GM19397 (cell line): ENCODE data around the gene EIF5AL1.
"Not testable (repeated sequence)": the region's sequence is repeated elsewhere in the genome, so short reads cannot be mapped to it uniquely, and the experiment has no call there.

Source experiments
- ATAC-seq: cut with Tn5 transposase; IDR thresholded peaks from one replicate; pipeline ENCODE4 v1.9.1; 2021; ENCODE audit warnings: mild to moderate bottlenecking, moderate library complexity; ENCODE audit not compliant: unreplicated experiment

The EIF5AL1 gene

DNA sequence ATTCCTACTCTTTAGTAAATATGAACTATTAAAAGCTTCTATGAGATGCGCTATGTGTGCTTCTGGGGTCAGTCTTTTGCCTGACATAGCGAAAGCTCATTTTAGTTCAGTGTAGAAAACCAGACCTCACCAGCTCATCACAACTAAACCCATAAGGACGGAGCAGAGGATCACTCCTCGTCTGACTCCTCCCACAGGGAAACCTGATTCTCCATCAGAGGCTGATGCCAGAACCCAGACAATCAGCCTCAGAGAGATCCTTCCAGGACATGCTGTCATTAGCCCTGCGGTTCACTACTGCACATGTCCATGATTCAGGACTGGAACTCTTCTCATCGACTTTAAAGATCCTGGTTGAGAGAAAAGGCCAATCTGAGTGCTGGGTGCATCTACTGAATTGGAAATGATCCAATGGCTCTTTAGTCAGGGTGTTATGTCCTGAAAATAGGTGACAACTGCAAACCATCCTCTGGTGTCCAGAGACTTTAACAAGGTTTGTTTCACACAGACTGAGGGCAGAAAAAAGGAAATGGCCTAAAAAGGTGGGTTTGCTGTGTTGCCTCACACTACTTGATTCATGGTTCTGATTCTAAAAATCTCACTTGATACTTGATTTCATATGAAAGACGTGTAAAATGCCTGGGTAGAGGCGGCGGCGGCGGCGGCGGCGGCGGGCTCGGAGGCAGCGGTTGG lies at the start of gene EIF5AL1:
EIF5AL1 (plus strand) TSS at position 643 of the 693 bp plus-strand sequence. CDS start 117 bp downstream, outside the sequence.
- not testable (repeated sequence) for ATAC-seq

DNA sequence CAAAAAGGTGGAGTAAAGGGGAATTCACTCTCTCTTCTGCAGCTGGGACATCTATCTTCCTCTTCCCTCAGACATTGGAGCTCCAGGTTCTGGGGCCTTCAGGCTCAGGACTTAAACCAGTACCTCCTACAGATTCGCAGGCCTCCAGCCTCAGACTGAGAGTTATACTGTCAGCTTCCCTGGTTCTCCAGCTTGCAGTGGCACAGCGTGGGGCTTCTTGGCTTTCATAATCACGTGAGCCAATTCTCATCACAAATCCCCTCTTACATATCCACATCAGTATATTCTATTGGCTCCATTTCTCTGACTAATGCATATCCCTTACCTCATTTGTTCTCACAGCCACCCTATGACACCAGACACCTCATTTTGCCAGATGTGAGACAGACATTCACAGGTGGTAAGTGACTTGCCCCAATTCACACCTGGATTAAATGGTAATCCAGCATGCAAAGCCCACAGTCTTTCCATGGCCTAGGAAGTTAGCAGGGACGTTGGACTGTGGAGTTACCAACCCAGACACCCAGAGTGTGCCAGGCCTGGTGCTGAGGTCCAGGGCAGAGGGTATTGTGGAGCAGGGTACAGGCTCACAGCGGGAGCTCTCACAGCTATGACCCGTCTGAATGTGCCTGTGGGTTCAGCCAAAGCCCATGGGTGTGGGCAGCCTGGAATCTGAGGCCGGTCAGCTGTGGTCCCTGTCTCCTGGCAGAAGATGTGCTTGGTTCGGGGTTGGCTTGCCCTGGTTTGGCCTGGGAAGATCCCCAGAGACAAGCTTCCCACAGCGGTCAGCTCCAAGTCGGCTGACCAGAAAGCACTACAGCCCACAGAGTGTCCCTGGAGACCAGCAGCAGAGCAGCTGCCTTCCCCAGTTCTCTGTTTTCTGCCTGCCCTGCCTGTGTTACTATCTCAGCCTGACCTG lies 48.5 kb upstream of the EIF5AL1 start:
- ATAC-seq: no peak

DNA sequence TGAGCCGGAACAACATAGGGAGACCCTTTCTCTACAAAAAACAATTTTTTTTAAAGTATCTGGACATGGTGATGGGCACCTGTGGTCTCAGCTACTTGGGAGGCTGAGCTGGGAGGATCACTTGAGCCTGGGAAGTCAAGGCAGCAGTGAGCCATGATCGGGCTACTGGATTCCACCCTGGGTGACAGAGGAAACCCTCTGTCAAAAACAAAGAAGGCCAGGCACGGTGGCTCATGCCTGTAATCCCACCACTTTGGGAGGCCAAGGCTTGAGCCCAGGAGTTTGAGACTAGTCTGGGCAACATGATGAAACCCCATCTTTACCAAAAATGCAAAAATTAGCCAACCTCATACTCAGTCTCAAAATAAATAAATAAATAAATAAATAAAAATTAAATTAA lies 47.0 kb upstream of the EIF5AL1 start:
- ATAC-seq: no peak

DNA sequence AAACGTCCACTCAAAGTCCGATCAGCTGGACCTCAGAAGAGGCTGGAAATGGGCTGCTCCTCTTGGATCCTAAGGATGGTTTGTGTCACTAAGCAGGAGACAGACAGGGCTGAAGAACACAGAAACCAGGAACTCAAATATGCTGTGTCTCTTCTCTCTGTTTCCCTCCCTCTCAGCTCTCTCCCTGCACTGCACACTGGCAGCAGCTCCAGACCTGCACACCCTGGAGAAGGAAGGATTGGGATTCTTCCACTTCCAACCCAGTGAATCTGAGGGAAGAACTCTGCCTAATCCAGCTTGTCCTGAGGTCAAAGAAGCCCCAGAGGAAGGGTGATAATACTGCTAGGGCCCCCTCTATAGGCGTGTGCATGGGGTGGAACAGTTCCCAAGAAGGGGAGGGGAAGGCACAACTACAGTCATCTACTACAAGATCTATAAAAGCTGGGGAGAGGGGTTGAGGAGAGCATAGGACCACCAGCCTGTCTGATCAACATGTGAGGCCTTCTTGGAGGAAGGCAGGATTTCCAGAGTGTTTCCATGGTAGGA lies 44.2 kb upstream of the EIF5AL1 start:
- no peak for ATAC-seq

DNA sequence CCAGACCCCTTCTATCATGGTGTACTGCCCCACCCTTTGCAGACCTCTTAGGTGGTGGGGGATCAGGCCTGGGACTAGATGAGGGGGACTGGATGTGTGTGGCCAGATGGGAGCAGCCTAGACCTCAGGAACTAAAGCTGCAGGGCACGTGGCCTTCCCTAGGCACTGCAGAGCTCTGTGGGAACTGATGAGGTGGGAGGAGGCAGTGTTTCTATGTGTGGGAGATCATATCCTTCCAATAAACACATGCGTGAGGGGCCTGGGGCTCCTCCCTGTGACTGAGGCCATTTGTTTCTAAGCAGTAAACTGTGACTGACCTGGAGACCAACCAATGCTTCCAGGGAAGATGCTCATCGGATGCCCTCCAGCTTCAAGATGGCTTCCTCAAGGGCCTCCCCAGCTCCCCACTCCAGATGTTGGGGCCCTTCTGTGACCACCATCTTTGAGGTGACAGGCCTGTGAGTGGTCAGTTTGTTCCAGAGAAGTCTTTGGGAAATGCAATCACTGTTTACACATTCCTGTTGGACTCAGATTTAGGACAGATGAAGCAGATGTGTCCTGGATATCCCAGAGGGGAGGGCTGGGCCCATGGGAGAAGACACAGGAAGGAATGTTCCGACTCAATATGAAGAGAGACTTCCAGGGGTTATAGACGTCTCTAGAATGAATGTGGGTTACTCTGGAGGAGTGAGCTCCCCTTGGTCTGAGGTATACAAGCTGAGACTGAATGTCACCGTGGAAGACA lies 43.3 kb upstream of the EIF5AL1 start:
- no peak for ATAC-seq

DNA sequence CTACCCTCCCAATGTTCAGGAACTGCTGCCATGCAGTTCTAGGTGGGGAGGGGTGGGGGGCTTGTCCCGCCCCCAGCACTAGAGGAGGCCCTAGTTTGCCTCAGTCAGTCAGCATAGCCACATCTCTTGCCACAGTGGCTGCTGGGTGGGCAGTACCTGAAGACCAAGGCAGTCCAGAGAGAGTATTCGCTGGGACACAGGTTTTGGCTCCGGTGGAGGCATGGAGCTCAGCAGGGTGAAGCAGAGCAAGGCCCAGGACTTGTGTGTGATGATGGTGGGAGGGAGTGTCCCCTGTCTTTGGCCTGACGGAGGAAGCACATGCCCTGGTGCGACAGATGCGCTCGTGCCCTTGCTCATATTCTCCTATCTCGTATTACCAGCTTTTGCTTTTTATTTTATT lies 42.2 kb upstream of the EIF5AL1 start:
- no peak for ATAC-seq

- ATAC-seq: no peak
These were observed 40.6 kb upstream of the EIF5AL1 start for GRCh38 chr10:79471776-79472175.

- no peak for ATAC-seq
These were observed 39.9 kb upstream of the EIF5AL1 start for GRCh38 chr10:79472449-79472848.

DNA sequence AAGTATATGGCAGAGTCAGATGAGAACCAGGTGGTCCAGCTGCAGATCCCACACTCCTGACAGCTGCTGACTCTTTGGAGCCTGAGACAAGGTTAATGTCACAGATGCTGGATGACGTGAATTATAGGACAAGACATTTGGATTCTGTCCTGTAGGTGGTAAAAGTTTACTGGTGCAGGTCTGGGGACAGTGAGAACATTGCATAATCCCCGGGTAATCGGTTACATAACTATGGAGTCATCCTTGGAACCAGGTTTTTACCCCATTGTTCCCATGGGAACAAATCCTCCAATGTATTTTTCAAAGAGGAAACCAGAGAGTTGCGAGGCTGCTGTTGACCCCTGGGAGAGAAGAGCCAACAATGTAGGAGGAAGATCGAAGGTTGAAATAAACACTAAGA lies 39.4 kb upstream of the EIF5AL1 start:
- no peak for ATAC-seq

GRCh38 chr10:79473496-79474095 lies 38.7 kb upstream of the EIF5AL1 start:
- no peak for ATAC-seq

DNA sequence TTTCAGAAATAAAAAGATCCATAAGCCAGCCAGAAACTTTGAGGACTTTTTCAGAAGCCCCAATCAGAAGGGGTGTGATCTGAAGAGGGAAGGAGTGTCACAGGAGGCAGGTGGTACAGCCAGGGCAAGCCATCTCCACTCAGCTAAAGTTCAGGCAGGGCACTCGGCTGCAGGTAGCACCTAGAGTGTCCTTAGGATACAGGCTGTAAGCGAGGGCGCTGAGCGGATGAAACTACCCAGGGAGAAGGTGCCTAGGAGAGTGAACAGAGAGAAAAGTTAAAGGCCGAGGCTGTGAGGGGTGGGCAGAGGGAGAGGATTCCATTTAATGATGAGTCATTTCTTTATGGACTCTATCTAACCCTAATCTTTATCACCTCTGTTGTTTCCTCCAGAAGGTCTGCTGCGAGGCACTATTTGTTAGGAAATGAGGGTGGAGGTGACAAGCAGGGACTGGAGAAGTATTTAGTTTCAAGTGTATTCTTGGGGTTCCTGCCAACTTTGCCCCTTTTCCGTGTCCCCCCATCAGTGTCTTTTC lies 37.1 kb upstream of the EIF5AL1 start:
- ATAC-seq: no peak

- ATAC-seq: no peak
These were observed 36.5 kb upstream of the EIF5AL1 start for GRCh38 chr10:79475877-79476276.

GRCh38 chr10:79476645-79477044 lies 35.7 kb upstream of the EIF5AL1 start:
- ATAC-seq: no peak

GRCh38 chr10:79477456-79477855 lies 34.9 kb upstream of the EIF5AL1 start:
- ATAC-seq: no peak

DNA sequence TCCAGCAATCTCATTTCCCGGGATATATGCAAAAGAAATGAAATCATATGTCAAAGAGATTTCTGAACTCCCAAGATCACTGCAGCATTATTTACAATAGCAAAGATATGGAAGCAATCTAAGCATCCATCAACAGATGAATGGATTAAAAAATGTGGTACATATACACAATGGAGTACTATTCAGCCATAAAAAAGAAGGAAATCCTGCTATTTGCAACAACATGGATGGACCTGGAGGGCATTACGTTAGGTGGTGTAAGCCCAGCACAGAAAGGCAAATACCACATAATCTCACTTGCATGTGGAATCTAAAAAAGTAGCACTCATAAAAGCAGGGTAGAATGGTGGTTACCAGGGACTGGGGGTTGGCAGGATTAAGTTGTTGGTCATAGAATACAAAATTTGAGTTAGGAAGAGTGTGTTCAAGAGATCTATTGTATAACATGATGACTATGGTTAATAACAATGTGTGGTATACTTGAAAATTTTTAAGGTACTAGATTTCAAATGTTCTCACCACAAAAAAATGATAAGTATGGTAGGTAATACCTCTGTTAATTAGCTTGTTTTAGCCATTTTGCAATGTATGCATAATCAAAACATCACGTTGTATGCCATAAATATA lies 32.9 kb upstream of the EIF5AL1 start:
- no peak for ATAC-seq

DNA sequence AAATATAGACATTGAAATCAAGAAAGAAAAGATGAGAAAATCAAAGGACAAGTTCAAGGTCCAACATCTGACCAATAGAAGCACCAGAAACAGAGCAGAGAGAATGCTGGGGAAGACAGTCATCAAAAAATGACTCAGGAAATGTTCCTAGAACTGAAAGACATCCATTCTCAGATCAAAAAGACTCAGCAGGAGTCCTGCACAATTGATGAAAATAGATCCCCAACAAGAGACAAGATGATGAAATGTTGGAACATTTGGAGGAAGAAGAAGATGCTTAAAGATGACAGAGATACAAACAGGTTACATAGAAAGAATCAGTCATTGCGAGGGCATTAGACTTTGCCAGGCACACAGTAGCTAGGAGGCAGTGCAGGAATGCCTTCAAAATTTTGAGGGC lies 30.0 kb upstream of the EIF5AL1 start:
- no peak for ATAC-seq

DNA sequence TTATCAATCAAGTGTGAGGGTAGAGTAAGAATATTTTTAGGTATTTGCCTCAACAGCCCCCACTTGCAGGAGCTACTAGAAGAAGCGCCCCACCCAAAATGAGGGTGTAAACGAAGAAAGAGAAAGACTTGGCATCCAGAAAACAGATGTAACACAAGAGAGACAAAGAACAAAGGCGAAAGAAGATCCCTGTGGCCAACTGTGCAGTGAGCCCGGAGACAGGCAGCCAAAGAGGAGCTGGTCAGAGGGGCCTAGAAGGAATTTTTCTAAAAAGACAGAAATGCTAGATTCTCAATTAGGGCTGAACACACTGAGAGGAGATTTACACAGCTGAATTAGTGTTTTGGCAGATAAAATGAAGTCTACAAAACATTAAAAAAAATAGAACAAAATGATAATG lies 29.6 kb upstream of the EIF5AL1 start:
- no peak for ATAC-seq

DNA sequence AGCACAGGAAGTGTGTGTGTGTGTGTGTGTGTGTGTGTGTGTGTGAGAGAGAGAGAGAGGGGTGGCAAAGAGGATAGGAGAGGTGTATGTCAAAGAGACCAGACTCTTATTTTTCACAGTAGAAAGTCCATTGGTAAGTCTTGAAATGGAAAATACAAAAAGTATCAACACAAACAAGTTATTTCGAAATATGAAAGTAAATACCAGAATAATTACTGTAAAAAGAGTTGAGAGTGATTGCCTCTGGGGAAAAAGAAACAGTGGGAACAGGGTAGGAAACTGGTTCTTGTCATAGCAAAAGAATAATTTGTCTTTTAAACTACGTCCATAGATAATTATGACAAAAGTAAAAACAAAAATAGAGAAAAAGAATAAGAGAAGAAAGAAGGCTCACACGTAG lies 29.0 kb upstream of the EIF5AL1 start:
- ATAC-seq: no peak

GRCh38 chr10:79483948-79484347 lies 28.4 kb upstream of the EIF5AL1 start:
- no peak for ATAC-seq

DNA sequence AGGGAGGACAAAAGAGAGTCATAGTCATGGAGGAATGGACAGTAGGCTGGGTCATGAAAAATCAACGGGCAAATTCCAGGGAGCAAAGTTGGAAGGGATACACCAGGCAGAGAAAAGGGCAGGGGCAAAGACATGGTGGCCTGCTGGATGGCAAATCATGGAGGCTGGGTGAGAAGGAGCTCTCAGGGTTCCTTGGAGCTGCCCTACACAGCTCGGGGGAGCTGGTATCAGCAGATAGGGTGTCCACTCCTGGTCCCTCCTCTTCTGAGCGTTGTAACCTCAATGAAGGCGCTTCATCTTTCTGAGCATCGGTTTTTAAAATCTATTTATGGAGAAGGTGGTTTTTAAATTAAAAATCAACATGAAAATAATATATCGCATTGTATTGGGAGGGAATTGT lies 27.9 kb upstream of the EIF5AL1 start:
- ATAC-seq: no peak
